ACC112 (cell line): ENCODE measurements around the gene POPDC2.
"Not testable (repeated sequence)": the region's sequence is repeated elsewhere in the genome, so short reads cannot be mapped to it uniquely, and the experiment has no call there.

Experiments used
- H2AFZ ChIP-seq: fragments of 200-600 bp; sonication (generic); one replicate; pipeline ENCODE4 v1.6.0; 2017; ENCODE audit warnings: antibody characterized with exemption, low read length; ENCODE audit not compliant: unreplicated experiment
- H3K27ac ChIP-seq: fragments of 200-600 bp; sonication (generic); 2 replicates; pipeline ENCODE4 v1.5.1; 2014; ENCODE audit warnings: low read depth, mild to moderate bottlenecking, antibody characterized with exemption, low read length, moderate library complexity
- H3K27me3 ChIP-seq: fragments of 200-600 bp; sonication (generic); 2 replicates; pipeline ENCODE4 v1.6.1; 2014; ENCODE audit warnings: mild to moderate bottlenecking, antibody characterized with exemption, low read length, moderate library complexity, mixed read lengths; ENCODE audit not compliant: insufficient read depth
- H3K36me3 ChIP-seq: fragments of 200-600 bp; sonication (generic); 2 replicates; pipeline ENCODE4 v1.6.1; 2016; ENCODE audit warnings: mild to moderate bottlenecking, antibody characterized with exemption, low read length, moderate library complexity, mixed read lengths; ENCODE audit not compliant: insufficient read depth
- H3K4me1 ChIP-seq: fragments of 200-600 bp; sonication (generic); one replicate; pipeline ENCODE4 v1.6.1; 2016; ENCODE audit warnings: low read length, mixed read lengths; ENCODE audit not compliant: insufficient read depth, unreplicated experiment, control insufficient read depth
- H3K4me3 ChIP-seq: fragments of 200-600 bp; sonication (generic); 2 replicates; pipeline ENCODE4 v1.5.1; 2014; ENCODE audit warnings: mild to moderate bottlenecking, low read depth, low read length
- H3K79me2 ChIP-seq: fragments of 200-600 bp; sonication (generic); one replicate; pipeline ENCODE4 v1.6.0; 2016; ENCODE audit warnings: low read length; ENCODE audit not compliant: control insufficient read depth, unreplicated experiment, insufficient read depth

POPDC2 gene

DNA sequence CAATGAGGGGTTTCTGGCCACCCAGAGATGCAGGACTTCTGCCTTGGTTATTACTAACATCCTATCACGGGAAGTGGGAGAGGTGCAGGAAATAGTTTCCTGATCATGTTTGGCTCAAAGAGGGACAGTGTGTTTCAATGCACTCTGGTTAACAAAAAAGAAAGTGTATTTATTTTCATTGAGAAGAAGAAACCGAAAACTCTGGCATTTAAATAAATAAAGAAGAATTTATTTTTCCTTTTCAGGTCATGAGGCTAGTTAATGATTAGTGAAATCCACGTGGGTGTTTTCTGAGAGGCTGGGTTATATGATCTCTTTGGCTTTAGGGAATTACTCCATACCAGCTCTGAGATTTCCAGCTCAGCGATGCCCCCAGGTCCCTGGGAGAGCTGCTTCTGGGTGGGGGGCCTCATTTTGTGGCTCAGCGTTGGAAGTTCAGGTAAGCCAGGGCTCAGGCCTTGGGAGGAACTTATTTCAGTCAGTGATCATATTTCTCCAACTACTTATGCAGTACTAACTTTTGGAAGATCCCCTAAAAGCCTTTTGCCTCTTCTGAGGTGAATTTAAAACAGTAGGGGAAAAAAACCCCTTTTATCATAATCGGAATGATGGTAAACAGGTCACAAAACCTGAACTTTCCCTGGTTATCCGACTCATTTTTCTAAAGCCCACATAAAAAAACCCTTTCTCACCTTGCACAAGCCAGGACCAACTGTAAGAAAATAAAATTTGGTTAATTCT lies 62.7 kb downstream of the POPDC2 start, which contains the start of gene PLA1A:
Gene PLA1A (plus strand): TSS at position 338 of the 741 bp plus-strand sequence. CDS start 29 bp downstream, at position 367.
- H3K27ac ChIP-seq, result no peak within 1 kb of the TSS

DNA sequence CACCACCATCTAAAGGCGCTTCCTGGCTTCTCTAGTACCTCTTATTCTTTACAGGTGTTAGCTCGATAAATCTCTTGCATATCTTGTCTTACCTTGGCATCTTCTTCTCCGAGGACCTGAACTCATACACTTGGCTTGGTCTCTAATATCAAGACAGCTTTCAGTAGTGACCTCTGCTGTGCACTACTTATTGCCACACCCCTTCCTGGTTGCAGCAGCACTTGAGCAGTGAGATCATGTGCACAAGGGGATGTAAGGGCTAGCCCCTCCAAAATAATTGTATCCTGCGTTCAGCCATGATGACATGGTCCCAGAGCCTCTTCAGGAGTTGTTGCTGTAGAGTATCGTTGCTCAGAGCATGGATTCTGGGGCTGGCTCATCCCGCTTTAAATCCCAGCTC lies 64.0 kb downstream of the POPDC2 start:
- H3K4me1 ChIP-seq, result peaks cover 8% of the 10 kb centered on the region
- no peak overlapping the region for H3K27ac ChIP-seq
- H3K79me2 ChIP-seq, result no peaks in the 10 kb centered on the region
- H2AFZ ChIP-seq, result no peak overlapping the region
- no peaks in the 10 kb centered on the region for H3K36me3 ChIP-seq
- no peaks in the 10 kb centered on the region for H3K27me3 ChIP-seq
- no peak overlapping the region for H3K4me3 ChIP-seq

More for the DNA sequence above, 62.7 kb downstream of the POPDC2 start, which contains the start of gene PLA1A:
- no peaks in the 10 kb centered on the region for H3K27me3 ChIP-seq
- no peak within 1 kb of the TSS for H3K4me3 ChIP-seq
- no peaks in the 10 kb centered on the region for H3K79me2 ChIP-seq
- no peaks in the 10 kb centered on the region for H3K36me3 ChIP-seq
- H3K4me1 ChIP-seq, result peaks cover 8% of the 10 kb centered on the region
- H2AFZ ChIP-seq, result no peak within 1 kb of the TSS

DNA sequence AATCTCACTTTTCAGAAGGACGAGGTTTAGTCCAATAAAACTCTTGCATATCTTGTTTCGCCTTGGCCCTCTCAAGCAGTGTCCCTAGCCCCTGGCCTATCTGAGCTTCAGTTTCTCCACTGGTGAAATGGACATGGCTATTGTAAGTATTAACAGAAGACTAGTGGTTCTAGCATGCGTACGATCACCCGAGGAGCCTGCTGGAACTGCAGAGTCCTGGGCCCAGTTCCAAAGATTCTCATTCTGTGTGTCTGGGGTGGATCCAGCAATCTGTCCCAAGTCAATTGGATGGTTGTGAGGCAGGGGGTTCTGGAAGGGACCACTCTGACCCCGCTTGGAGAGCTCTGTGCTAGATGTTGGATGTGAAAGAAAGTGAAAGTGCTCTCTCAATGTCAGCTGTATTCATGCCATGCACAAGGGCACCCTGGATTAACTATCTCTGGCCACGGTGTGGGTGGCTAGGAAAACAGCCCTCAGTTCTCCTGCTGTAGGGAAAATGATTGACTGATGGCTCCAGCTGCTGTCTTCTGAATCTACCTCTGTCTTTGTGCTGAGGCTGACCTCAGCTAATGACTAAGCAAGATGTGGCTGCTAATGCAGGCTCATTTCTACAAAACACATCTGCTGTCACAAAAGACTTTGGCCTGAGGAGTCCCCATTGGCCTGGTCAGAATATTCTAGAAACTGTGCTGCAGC lies 64.6 kb downstream of the POPDC2 start:
- H3K36me3 ChIP-seq, result no peaks in the 10 kb centered on the region
- peaks cover 8% of the 10 kb centered on the region for H3K4me1 ChIP-seq
- H3K79me2 ChIP-seq, result no peaks in the 10 kb centered on the region
- H3K27ac ChIP-seq, result no peak overlapping the region
- H3K27me3 ChIP-seq, result no peaks in the 10 kb centered on the region
- peak overlapping the region; percentile 65 for H3K4me3 ChIP-seq
- peak overlapping the region; percentile 82 for H2AFZ ChIP-seq

DNA sequence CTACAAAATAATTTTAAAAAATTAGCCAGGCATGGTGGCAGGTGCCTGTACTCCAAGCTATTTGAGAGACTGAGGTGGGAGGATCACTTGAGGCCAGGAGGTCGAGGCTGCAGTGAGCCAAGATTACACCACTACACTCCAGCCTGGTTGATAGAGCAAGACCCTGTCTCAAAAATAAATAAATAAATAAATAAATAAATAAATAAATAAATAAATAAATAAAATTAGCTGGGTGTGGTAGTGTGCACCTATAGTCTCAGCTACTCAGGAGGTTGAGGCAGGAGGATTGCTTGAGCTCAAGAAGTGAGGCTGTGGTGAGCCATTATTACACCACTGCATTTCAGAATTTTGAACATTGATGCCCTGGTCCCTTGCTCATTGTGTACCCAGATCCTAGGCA lies 65.5 kb downstream of the POPDC2 start:
- H3K27ac ChIP-seq, H3K36me3 ChIP-seq, H3K79me2 ChIP-seq, H3K4me1 ChIP-seq, H3K27me3 ChIP-seq, H3K4me3 ChIP-seq, H2AFZ ChIP-seq: not testable (repeated sequence)

DNA sequence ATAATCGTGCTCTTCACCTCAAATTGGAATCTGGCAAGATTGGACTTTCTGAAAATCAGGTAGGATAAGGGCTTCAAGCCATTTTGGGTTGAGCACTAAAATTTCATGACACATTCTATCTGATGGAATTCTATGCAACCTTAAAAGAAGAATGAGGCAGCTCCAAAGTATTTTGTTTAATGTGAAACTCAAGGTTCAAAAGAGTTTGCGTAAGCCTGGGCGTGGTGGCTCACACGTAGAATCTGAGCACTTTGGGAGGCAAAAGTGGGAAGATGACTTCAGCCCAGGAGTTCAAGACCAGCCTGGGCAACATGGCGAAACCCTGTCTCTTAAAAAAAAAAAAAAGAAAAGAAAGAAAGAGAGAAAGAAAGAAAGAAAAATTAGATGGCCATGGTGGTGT lies 66.3 kb downstream of the POPDC2 start:
- H3K27me3 ChIP-seq, result no peaks in the 10 kb centered on the region
- no peak overlapping the region for H2AFZ ChIP-seq
- H3K4me1 ChIP-seq, result peaks cover 8% of the 10 kb centered on the region
- no peak overlapping the region for H3K4me3 ChIP-seq
- no peaks in the 10 kb centered on the region for H3K79me2 ChIP-seq
- H3K36me3 ChIP-seq, result peaks cover 3% of the 10 kb centered on the region; the same call in 1 of the 2 replicates
- H3K27ac ChIP-seq, result no peak overlapping the region

DNA sequence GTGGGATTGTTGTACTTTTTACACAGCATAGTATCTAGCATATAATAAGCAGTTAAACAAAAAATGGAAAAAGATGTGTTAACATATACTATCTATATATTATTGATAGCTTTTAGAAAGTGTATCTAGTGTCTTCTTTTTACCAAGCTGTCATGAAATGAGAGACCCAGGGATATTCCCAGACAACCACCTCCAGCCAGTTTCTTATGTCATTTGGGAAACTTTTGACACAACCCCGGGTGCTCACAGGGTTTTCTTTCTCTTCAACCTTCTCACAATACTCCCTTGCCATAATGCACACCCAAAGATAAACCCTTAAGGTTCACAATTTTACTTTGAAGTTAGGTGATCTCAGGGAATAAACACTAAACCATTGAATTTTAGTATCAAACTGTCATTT lies 67.5 kb downstream of the POPDC2 start:
- no peak overlapping the region for H3K4me3 ChIP-seq
- peaks cover 7% of the 10 kb centered on the region; the same call in 1 of the 2 replicates for H3K36me3 ChIP-seq
- H3K79me2 ChIP-seq, result no peaks in the 10 kb centered on the region
- H3K27me3 ChIP-seq, result no peaks in the 10 kb centered on the region
- no peak overlapping the region for H2AFZ ChIP-seq
- no peak overlapping the region for H3K27ac ChIP-seq
- H3K4me1 ChIP-seq, result peaks cover 8% of the 10 kb centered on the region
